ENCODE measurements around the gene GRIK3. TPM values are rescaled to one million over a fixed set of nuclear protein-coding genes. Genes with fewer than 3 reads are reported as not detected.

The GRIK3 gene
- total and polyA plus RNA-seq, 2 of the 8 experiments (the other 6 are each of a cell fraction or from before 2014, with no cell fraction given): 2.1 to 3.4 TPM

GRCh38 chr1:36787312-36787913 is 246.9 kb downstream of the GRIK3 start (continued):
- no peak for TF ChIP-seq RBBP5 (IDR thresholded peaks at IDR 0.05; ENCODE audit: borderline replicate concordance, low read depth, low read length)
- TF ChIP-seq ZNF274 (IDR thresholded peaks at IDR 0.05; ENCODE audit: borderline replicate concordance, extremely low read depth, low read length): no peak
